ENCODE data around the gene CBLIF. TPM values are rescaled to one million over a fixed set of nuclear protein-coding genes. Genes with fewer than 3 reads are reported as not detected.

CBLIF gene
- total and polyA plus RNA-seq, 2 of the 13 experiments (the other 11 are each of a cell fraction or from before 2014, with no cell fraction given) = not detected

DNA sequence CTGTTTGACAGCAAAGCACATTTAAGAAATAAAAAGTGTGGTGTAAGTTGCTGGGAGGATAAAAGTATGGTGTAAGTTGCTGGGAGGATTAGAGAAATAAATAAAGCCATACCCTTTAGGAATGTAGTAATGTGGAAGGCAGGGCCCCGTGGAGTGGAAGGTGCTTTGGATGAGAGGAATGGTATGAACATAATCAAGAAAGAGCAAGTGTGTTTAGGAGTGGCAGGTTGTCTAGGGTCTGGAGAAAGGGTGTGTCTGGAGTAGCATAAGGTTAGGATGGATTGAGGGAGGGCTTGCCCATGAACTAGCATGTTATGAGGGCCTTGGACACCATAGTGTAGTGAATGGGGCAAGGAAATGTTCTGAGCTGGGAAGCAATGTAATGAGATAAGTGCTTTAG lies 52.8 kb downstream of the CBLIF start:
- POLR2A ChIA-PET = no interaction called here

DNA sequence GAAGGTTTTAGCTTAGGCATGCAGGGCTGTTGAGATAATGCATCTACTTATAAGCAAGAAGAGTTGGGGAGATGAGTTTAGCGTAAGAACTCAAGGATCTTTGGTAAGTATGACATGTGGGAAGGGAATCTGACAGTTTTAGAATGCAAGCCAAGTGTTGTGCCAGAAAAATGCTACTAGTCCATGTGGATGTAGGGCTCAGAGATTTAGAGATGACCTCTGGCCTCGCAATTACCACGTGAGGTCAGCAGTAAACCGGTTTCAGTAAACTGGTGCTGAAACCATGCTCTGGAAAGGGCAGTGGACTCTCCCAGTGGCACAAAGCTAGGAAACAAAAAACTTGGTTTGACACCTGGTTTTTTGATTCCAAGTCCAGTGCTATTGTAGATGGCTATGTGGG lies 53.7 kb downstream of the CBLIF start:
- Histone ChIP-seq H3K9me3 (ENCODE audit: low read length) (no peaks in the 10 kb centered on the region), H4K20me1 (ENCODE audit: insufficient read depth, low read length) (no peaks in the 10 kb centered on the region), H3K27ac (ENCODE audit: extremely low read length, insufficient read depth, low read length) (no peak overlapping the region), H3K9ac (ENCODE audit: insufficient read depth, low read depth, low read length) (no peak overlapping the region), H3K27me3 (ENCODE audit: control insufficient read depth in 1 of 2, insufficient read depth in 2 of 2, low read length in 2 of 2) (no peaks in the 10 kb centered on the region), H3K4me3 (replicated peaks in 1 of 3; ENCODE audit: insufficient read depth in 1 of 3, low read depth in 2 of 3, low read length in 3 of 3) (no peak overlapping the region), H3K36me3 (replicated peaks in 1 of 2; ENCODE audit: control insufficient read depth in 1 of 2, insufficient read depth in 2 of 2, low read length in 2 of 2) (peaks cover 20% of the 10 kb centered on the region in 2 experiments; a peak in 4 of 5 replicates), H3K4me2 (ENCODE audit: low read depth, low read length) (no peak overlapping the region), H3K79me2 (ENCODE audit: insufficient read depth, low read length) (no peaks in the 10 kb centered on the region), H3K4me1 (ENCODE audit: insufficient read depth, low read length) (peaks cover 10% of the 10 kb centered on the region), H2AFZ (ENCODE audit: low read length) (no peak overlapping the region)
- ChIA-PET CTCF (ENCODE audit: low intra/inter-chr PET ratio, low total read pairs) (no interaction called here), POLR2A (no interaction called here)
- DNase-seq (ENCODE audit: low spot score) = no peak
- no peak for FAIRE-seq
- BruUV-seq (replicated peaks) = no TSS peak
- intact Hi-C loops (cut with micrococcal nuclease; ENCODE audit: unreplicated experiment) (no loop called here), in situ Hi-C loops (cut with HindIII; ENCODE audit: extremely low pct_ligation_motif_present, low pct_unique_long_range_greater_than_20kb) (no loop called here)
- WGBS (ENCODE audit: low lambda C conversion rate) = 88% methylated on average over 4 of the region's 4 CpGs
- ATAC-seq = no peak
- TF ChIP-seq NFE2 (CRISPR knock-in tag; IDR thresholded peaks at IDR 0.05) (no peak), ZIK1 (CRISPR knock-in tag; IDR thresholded peaks at IDR 0.05; ENCODE audit: borderline replicate concordance, low read depth) (no peak), NCOA5 (CRISPR knock-in tag; IDR thresholded peaks at IDR 0.05) (no peak), RARA (CRISPR knock-in tag; IDR thresholded peaks at IDR 0.05) (no peak), MLXIP (CRISPR knock-in tag; IDR thresholded peaks at IDR 0.05; ENCODE audit: borderline replicate concordance) (no peak), ZSCAN5A (CRISPR knock-in tag; IDR thresholded peaks at IDR 0.05; ENCODE audit: borderline replicate concordance) (no peak), RELA (CRISPR knock-in tag; IDR thresholded peaks at IDR 0.05) (no peak)
- TF ChIP-seq, protein P1, sequence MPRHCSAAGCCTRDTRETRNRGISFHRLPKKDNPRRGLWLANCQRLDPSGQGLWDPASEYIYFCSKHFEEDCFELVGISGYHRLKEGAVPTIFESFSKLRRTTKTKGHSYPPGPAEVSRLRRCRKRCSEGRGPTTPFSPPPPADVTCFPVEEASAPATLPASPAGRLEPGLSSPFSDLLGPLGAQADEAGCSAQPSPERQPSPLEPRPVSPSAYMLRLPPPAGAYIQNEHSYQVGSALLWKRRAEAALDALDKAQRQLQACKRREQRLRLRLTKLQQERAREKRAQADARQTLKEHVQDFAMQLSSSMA (CRISPR knock-in tag; IDR thresholded peaks at IDR 0.05) = no peak

More for the DNA sequence above, 52.8 kb downstream of the CBLIF start:
- Histone ChIP-seq H3K9me3 (ENCODE audit: low read length) (no peaks in the 10 kb centered on the region), H4K20me1 (ENCODE audit: insufficient read depth, low read length) (no peaks in the 10 kb centered on the region), H3K27me3 (ENCODE audit: control insufficient read depth in 1 of 2, insufficient read depth in 2 of 2, low read length in 2 of 2) (no peaks in the 10 kb centered on the region), H3K4me3 (replicated peaks in 1 of 3; ENCODE audit: insufficient read depth in 1 of 3, low read depth in 2 of 3, low read length in 3 of 3) (no peak overlapping the region), H3K36me3 (replicated peaks in 1 of 2; ENCODE audit: control insufficient read depth in 1 of 2, insufficient read depth in 2 of 2, low read length in 2 of 2) (peaks cover 20% of the 10 kb centered on the region in 2 experiments; a peak in 4 of 5 replicates), H3K4me2 (ENCODE audit: low read depth, low read length) (no peak overlapping the region), H3K4me1 (ENCODE audit: insufficient read depth, low read length) (peaks cover 2% of the 10 kb centered on the region), H3K9ac (ENCODE audit: insufficient read depth, low read depth, low read length) (no peak overlapping the region), H3K79me2 (ENCODE audit: insufficient read depth, low read length) (no peaks in the 10 kb centered on the region), H3K27ac (ENCODE audit: extremely low read length, insufficient read depth, low read length) (no peak overlapping the region), H2AFZ (ENCODE audit: low read length) (no peak overlapping the region)
- TF ChIP-seq ZFAT (CRISPR knock-in tag; conservative IDR thresholded peaks at IDR 0.05) = no peak
- TF ChIP-seq RXRB (CRISPR knock-in tag; IDR thresholded peaks at IDR 0.05; ENCODE audit: borderline replicate concordance) = no peak
- 0 out of 2 replicates have a peak, but pooled peaks have one; percentile 33 for TF ChIP-seq IKZF1 (IDR thresholded peaks at IDR 0.05)
- TF ChIP-seq REL (CRISPR knock-in tag; conservative IDR thresholded peaks at IDR 0.05) = no peak
- WGBS (ENCODE audit: low lambda C conversion rate) = 92% methylated on average over 1 of the region's 1 CpG
- intact Hi-C loops (cut with micrococcal nuclease; ENCODE audit: unreplicated experiment) (no loop called here), in situ Hi-C loops (cut with HindIII; ENCODE audit: extremely low pct_ligation_motif_present, low pct_unique_long_range_greater_than_20kb) (no loop called here)
- no peak for FAIRE-seq
- BruUV-seq (replicated peaks) = no TSS peak
- no peak for DNase-seq (ENCODE audit: low spot score)
- CTCF ChIA-PET (ENCODE audit: low intra/inter-chr PET ratio, low total read pairs) = no interaction called here
- ATAC-seq = no peak
